HG02885 (cell line): ENCODE measurements around the gene NPC1.

Source experiments
- ATAC-seq: cut with Tn5 transposase; IDR thresholded peaks from one replicate; pipeline ENCODE4 v1.9.1; 2021; ENCODE audit warnings: mild to moderate bottlenecking; ENCODE audit not compliant: unreplicated experiment, poor library complexity

Gene NPC1

DNA sequence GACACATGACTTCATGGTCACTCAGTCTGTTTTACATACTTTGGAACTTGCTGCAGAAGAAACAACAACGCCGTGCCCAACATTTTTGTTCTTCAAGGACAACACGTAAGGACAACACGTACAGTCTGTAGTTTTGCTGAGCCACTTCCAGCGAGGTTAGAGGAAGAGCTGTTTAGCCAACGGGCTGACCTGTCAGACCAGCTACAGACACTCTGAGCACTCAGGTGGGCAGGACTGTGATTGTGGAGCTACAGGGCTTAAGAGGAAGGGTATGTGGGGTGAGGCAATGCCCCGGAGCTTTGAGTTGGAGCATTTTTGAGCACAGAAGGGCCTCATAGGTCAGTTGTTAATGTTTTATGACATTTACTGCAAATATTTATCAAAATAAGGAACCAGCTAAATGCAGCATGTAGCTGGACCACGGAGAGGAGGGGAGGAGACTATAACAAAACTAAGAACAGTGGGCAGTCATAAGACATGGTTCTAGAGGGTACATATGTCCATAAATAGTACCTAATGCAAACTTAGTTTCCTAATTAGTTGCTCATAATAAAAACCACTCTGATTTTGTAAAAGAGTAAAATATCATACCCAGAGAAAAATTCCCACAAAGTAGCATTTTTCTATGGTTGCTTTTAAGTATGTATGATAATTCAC lies 26.3 kb upstream of the NPC1 start:
- ATAC-seq, result no peak

DNA sequence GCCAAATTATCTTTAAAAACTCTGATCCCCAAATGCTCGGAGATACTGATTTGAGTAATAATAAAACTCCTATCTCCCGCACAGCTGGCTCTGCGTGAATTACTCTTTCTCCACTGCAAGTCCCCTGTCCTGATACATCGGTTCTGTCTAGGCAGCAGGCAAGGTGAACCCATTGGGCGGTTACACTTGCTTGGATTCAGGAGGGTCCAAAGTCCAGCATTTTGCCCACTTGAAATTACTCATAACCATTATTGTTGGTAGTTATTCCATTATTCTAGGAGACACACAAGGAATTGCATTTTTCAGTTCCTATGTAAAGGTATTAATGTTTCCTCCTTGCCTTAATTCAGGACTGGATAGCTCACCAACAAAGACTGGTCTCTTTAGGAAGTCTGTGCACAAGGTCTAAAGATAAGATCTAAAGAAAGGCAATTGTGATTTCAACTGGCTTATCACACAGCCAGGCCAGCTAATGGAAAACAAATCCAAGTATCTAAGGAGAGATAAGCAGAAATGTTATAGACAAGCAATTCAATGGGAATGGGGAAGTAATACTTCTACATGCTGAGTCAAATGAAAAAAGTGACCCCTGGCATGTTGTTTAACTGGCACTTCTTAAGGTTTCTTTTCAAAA lies 23.2 kb upstream of the NPC1 start:
- no peak for ATAC-seq

DNA sequence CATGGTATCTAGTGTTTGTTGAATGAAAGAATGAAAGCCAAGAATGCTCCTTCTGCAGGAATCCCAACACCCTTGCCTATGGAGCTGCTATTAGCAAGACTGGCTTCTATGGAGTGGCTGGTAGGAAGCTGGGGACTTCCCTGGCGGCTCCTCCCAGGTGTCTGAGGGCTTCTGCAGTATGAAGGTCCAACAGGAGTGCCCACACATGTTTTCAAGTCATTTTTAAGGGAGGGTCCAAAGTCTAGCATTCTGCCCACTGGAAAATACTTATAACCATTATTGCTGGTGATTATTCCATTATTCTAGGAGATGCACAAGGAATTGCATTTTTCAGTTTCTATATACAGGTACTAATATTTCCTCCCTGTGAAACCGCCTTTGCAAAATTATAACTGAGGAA lies 21.9 kb upstream of the NPC1 start:
- ATAC-seq, result no peak

DNA sequence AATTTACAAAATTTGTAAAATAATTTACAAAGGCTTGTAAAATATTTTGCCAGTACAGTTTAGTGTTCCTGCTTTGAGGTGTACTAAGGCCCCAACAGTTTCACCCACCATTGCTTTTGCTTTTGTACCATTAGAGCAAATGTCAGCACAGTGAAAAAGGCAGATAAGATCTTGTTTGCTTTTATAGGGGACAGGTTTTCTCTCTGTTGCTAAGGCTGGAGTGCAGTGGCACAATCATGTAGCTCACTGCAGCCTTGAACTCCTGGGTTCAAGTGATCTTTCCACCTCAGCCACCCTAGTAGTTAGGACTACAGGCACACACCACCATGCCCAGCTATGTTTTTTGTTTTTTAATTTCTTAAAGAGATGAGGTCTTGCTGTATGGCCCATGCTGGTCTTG lies 19.6 kb upstream of the NPC1 start:
- ATAC-seq, result no peak

DNA sequence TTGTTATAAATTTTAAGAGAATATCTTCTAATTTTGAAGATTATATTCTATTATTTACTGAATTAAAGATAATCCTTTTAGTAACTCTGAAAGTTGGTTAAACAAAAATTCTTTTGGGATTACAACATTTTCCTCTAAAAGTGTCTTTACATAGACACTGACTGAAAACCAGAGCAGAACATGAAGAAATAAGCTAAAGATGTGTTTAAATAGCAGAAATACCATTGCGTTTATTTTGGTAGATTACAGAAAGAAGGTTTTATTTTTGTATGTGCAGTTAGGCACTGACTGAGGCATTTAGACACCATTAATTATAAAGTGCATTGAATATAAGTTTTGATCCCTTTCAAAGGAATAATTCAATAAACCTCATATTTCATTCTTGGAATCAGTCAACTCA lies 13.5 kb upstream of the NPC1 start:
- ATAC-seq, result no peak

DNA sequence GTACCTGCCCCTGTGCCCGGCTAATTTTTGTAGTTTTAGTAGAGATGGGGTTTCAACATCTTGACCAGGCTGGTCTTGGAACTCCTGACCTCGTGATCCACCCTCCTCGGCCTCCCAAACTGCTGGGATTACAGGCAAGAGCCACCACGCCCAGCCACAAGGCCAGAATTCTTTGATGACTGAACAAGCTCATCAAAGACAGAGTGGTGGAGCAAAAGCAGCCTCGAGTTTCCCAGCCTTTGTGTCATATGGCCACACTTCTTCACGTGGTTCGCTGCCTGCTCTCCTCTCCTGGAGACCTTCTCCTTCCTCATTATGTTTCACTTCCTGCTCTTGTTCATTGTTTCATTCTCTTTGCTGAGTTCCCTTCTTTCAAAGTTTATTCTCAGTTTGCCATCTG lies 9.9 kb upstream of the NPC1 start:
- no peak for ATAC-seq

DNA sequence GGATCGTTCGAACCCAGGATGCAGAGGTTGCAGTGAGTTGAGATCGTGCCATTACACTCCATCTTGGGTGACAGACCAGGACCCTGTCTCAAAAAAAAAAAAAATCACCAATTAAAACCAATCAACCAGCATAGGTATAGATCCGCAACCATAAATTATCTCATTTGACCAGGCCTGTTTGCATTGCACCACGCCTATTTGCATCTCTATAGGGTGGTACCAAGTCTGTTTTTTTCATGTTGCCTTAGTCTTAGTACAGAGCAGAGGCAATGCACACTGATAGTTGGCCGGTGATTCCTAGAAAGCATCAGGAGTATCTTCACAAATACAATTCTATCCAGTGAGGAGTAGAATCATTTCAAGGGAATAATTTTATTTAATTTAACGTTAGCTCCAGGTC lies 9.3 kb upstream of the NPC1 start:
- no peak for ATAC-seq

DNA sequence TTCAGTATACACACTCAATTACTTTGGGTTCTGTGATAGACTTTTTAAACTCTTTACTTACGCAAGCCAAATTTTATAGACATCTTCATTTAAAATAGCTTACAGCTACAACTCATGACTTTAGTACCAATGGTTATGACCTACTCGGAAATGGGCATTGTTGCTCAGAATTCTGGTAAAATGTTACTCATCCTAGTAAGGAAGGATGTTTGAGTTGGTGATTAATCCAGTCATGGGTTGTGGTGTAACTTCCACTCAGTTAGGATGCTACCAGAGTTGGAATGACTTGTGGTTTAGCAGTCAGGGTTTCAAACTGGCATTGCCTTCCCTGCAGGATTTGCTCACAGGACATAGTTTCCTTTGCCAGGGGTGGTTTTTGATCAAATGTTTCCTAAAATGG lies 7.4 kb upstream of the NPC1 start:
- no peak for ATAC-seq

DNA sequence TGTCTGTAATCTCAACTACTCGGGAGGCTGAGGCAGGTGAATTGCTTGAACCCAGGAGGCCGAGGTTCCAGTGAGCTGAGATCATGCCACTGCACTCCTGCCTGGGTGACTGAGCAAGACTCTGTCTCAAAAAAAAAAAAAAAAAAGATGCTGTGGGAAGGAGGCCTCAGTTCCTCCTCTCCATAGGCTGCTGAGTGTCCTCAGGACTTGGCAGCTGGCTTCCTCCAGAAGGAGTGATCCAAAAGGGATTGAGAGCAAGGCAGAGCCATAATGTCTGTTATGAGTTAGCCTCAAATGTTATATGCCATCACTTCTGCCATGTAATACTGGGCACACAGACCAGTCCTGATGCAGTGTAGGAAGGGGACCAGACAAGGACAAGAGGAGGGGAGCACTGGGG lies 6.6 kb upstream of the NPC1 start:
- no peak for ATAC-seq

DNA sequence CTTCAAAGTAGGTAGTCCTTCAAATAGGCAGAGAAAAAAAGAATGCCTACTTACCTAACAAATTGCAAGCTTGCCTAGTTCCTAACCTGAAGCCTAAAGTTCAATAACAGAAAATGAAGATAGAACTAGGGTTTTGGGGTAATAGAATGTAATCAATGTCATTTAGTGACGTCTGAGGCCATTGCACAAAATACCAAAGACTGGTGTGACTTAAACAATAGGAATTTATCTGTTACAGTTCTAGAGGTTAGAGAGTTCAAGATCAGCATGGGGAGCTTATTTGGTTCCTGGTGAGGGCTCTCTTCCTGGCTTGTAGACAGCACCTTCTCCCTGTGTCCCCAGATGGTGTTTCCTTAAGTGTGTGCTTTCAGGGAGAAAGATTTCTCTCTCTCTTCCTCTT lies 4.7 kb upstream of the NPC1 start:
- ATAC-seq, result no peak

DNA sequence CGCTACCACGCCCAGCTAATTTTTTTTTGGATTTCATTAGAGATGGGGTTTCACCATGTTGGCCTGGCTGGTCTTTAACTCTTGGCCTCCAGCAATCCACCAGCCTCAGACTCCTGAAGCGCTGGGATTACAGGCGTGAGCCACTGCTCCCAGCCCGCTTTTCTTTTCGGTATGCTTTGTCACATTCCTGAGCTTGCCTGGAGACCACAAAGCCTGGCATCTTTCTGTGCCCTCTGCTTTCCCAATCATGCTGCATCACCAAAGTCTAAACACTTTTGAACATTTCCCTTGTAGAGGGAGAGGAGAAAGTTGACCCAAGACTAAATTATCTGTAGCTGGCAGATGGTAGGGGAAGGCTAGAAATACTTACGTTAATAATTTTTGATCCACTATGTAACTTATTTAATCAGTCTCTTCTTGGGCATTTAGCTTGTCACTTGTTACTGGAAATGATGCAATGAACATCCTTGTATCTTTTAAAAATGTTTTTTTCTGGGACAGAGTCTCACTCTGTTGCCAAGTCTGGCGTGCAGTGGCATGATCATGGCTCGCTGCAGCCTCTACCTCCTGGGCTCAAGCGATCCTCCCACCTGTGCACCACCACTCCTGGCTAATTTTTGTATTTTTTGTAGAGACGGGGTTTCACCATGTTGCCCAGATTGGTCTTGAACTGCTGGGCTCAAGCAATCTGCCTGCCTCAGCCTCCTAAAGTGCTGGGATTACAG lies 2.7 kb upstream of the NPC1 start:
- no peak for ATAC-seq

DNA sequence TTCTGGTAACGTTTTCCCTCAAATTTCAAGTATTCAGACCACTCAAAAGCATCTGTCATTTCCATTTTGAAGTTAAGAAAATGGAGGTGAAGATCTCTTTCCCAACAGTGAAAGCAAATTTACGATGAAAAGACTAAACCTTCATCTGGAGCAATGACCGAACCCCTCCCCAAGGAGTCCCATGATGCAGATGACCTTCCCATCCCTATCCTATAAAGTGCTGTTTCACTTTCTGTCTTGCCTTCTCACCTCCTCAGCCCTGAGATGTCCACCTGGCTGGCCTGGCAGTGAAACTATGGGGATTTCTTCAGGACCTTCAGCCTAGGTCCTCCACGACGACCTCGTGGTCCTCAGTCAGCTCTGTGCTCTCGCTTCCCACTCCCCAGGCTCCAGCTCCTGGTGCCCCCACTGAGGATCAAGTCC lies 925 bp upstream of the NPC1 start:
- ATAC-seq, result no peak

DNA sequence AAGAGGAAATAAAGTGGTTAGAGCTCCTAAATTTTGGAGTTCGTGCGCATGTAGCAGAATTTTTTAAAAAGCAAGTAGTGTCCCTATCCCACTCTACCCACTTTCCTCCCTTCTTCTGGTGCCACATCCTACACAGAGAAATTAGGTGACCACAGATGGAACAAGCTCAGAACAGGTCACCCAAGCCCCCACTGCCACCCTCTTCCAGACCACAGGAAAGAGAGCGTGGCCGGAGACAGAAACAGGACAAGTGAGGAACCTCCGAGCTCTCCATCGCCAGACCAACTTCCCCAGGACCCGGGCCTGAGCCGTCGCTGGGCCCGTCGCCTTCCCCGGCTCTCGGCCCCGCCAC lies 433 bp downstream of the NPC1 start:
- ATAC-seq, result peak; percentile 32

DNA sequence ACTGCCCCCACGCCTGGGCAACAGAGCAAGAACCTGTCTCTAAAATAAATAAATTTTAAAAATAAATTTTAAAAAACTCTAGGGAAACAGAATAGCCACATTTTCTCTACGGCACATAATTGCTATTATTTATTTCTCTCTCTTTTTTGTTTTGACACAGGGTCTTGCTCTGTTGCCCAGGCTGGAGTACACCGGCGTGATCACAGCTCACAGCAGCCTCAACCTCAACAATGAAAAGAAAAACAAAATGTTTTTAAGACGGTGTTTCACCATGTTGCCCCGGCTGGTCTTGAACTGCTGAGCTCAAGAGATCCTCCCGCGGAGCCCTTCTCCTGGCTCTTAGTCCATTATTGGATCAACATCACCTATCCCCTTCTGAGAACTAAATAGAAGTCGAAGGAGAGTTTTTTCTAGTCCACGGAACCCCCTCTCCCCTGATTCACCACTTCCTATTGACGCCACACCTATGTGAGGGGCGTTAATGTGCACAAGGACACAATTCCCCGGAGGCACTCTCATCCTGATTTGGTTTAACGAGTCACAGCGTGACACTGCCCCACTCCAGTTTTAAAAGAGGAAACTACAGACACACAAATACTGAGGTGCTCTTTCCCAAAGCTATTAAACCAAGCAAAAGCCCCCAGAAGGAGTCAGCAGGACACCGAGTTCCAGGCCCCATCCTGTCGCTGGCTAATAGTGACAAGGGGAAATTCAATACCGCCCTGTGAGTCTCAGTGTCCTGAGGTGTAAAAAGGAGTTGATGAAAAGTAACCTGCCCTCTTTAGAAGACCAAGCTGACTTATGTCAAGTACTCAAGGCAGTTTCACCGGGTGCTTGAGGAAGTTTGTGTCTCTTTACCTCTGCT lies 1.1 kb downstream of the NPC1 start:
- ATAC-seq, result no peak

DNA sequence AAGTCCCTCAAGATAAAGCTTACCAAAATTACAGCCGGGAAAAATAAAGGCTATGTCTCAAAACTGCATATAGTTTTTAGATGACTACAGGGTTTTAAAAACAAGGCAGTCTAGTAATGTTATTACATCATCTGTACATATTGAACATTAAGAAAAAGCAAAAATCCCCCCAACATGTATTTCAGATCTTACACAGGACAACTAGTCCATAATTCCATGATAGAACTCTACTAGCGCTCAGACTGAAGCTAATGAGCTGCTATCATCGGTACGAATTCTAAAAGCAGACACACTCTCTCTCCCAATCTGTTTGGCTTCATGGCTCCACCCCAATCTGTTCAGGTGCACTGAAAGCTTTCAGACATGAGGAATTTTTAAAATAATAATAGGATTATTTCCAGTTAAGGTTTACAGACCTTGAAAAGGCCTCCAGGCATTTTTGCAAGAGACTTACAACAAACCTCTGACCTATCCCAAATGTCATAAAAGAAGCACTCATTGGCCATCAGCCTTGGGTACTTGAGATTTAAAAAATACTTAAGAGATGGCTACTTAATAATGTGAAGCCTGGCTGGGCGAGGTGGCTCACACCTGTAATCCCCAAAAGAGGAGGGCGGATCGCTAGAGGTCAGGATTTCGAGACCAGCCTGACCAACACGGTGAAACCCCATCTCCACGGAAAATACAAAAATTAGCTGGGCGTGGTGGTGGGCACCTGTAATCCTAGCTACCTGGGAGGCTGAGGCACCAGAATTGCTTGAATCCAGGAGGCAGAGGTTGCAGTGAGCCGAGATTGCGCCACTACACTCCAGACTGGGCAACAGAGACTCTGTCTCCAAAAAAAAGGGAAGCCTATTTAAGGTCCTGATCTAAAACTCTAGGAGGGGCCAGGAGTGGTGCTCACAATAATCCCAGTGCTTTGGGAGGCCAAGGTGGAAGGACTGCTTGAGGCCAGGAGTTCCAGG lies 2.0 kb downstream of the NPC1 start:
- no peak for ATAC-seq

DNA sequence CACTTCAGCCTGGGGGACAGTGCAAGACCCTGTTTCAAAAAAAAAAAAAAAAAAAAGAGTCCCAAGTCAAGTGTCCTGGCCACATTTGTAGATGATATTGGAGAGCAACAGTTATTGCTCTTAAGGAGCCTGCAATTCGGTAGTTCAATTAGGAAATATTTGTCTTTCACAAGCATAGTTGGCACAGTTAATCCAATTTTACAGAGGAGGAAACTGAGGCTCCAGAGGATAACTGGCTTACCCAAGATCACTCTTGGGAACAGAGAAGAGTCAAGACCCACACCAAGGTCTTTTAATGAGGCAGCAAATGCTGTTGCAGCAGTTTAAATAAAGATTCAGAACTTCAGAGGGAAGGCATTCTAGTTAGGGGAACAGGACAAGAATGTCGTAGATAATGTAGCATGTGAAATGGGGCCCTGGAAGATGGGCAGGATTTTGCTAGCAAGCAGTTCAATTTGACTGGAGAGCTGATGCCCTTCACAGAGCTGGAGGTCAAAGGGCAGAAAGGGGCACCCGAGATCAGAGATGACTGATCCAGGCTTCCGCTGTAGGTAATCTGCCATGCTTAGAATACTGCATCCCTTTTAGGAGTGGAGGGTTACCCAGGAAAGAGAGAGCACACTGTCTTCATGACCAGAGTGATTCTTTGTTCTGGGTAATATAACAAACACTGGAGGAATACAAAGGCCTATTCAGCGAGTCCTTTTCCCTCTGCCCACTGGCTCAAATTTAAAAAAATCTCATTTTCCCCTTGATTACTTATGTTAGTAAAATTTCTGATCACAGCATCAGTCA lies 3.0 kb downstream of the NPC1 start:
- ATAC-seq, result no peak

DNA sequence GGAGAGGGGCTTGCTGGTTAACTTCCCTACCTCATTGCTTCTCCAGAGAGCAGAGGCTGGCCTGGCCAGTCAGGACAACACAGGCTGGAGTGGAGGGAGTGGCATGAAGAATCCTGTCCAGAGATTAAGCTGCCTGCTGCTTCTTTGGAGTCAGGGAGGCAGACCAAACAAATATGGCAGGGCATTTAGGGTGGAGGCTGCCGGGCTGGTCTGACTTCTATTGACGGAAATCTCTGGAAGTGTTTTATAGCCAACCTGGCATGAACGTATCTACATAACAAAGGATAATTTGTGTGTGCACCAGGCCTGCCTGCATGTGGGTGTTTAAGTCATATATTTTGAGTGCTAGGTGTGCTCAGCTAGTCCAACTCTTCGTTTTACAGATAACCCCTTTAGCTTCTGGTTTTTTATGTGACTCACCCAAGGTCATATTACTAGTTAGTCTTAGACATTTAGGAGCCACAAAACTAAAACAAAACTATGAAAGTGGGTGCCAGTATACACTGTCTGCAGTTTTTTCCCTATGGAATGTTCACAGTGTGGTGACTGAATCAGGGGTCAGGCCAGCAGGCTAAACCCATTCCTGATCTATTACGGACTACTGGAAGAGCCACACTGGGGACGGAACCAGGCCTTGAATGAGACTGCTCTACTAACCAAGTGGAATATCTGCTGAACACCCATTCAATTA lies 5.5 kb downstream of the NPC1 start:
- no peak for ATAC-seq

DNA sequence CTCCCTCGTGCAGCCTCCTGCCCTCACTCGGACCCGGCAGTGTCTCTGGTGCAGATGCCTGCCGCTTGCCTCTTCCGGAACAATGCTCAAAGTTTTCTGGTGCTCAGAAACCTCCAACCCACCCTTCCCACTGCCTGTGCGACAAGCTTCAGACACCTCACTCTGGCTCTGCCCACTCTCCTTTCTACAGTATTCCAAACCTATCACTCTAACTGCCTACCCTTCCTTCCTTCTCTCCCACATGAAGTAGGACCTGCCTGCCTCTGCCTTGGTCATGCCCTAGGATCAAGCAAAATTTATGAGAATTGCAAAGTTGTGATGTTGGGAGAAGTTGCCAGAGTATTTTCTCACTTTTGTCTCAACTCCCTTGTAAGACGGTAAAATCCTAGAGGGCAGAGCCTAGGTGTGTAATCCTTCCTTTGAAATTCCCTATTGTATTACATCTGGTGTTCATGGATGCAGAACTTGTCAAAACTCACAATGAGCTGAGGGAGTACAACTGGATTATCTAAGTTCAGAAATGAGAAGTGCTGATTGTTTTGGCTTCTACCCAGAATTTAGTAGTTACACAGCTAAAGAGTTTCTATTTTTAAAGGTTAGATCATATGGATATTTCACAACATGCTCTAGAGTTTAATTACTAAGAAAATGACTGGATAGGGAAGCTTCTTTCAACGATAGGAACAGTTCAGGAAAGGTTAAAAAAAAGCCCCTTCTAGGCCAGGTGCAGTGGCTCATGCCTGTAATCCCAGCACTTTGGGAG lies 7.2 kb downstream of the NPC1 start:
- ATAC-seq, result no peak
